Measurements from ENCODE around the gene ANKRD33B.

Gene ANKRD33B

DNA sequence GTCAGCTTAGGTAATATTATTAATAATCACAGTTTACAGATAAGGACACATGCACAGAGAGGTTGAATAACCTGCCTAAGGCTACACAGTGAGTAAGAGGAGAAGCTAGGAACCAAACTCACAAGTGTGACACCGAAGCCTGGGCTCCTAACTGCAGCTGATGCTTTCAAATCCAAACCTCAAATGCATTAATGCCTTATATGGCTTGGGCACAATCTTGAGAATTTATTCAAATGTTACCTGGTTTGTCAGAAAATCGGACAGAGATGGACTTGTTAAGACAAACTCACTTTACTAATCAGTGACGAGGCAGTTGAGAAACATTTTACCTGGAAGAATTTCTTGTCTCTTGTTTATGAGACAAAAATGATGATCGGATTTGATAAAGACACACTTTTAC lies 142.5 kb downstream of the ANKRD33B start:
- Histone ChIP-seq H3K9me2 (replicated peaks; ENCODE audit: insufficient read depth, low read length) (no peaks in the 10 kb centered on the region), H3K9me3 (replicated peaks; ENCODE audit: insufficient read depth, low read length) (no peaks in the 10 kb centered on the region), H3K36me3 (replicated peaks; ENCODE audit: insufficient read depth, low read length) (no peaks in the 10 kb centered on the region), H3K27me3 (replicated peaks; ENCODE audit: insufficient read depth, low read length) (no peaks in the 10 kb centered on the region), H3K4me3 (ENCODE audit: low read length) (no peak overlapping the region), H3K79me2 (ENCODE audit: low read length) (0 out of 2 replicates have a peak, but pooled peaks cover 5% of the 10 kb centered on the region), H3K4me2 (ENCODE audit: low read depth, low read length) (no peak overlapping the region), H4K20me1 (ENCODE audit: insufficient read depth, low read length) (no peaks in the 10 kb centered on the region), H3F3A (ENCODE audit: insufficient read depth, low read length) (no peaks in the 10 kb centered on the region), H3K9ac (ENCODE audit: low read length) (no peak overlapping the region), H3K4me1 (ENCODE audit: low read length) (no peaks in the 10 kb centered on the region), H3K27ac (ENCODE audit: low read length) (no peak overlapping the region), H2AFZ (ENCODE audit: low read length) (no peak overlapping the region)
- no peak for TF ChIP-seq EZH2 (optimal IDR thresholded peaks at IDR 0.05; ENCODE audit: low read depth, low read length)
- TF ChIP-seq, protein P1, sequence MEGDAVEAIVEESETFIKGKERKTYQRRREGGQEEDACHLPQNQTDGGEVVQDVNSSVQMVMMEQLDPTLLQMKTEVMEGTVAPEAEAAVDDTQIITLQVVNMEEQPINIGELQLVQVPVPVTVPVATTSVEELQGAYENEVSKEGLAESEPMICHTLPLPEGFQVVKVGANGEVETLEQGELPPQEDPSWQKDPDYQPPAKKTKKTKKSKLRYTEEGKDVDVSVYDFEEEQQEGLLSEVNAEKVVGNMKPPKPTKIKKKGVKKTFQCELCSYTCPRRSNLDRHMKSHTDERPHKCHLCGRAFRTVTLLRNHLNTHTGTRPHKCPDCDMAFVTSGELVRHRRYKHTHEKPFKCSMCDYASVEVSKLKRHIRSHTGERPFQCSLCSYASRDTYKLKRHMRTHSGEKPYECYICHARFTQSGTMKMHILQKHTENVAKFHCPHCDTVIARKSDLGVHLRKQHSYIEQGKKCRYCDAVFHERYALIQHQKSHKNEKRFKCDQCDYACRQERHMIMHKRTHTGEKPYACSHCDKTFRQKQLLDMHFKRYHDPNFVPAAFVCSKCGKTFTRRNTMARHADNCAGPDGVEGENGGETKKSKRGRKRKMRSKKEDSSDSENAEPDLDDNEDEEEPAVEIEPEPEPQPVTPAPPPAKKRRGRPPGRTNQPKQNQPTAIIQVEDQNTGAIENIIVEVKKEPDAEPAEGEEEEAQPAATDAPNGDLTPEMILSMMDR (IDR thresholded peaks at IDR 0.05; ENCODE audit: low read length), result no peak
- TF ChIP-seq EZH2phosphoT487 (IDR thresholded peaks at IDR 0.05; ENCODE audit: low read length), result no peak
- no peak for DNase-seq

Data from MM.1S (cell line).